Epithelial cell of proximal tubule (primary cell): ENCODE data around the gene RPS6KA2. TPM values are rescaled to one million over a fixed set of nuclear protein-coding genes. Genes with fewer than 3 reads are reported as not detected.

ENCODE experiments used
- DNase-seq: peaks from one replicate; pipeline ENCODE4 v3.0.0-alpha.2; 2011; ENCODE audit warnings: low read depth
- H3K4me3 ChIP-seq: 2 replicates; pipeline ENCODE4 v1.5.1; 2011; ENCODE audit warnings: low read depth, mild to moderate bottlenecking, low read length
- total RNA-seq: library from RNA; depleted of rRNA; stranded (reverse); fragments of >200 nt; gene quantifications from 2 replicates; pipeline ENCODE4 v1.2.3, GENCODE V29; 2015
- TF ChIP-seq, protein P1 (sequence below): conservative IDR thresholded peaks from 2 replicates; pipeline ENCODE4 v1.5.1; 2012; ENCODE audit warnings: low read depth, mild to moderate bottlenecking, low read length

Gene RPS6KA2
- total RNA-seq, 1 donor from 2014 or later: 20.8 TPM

DNA sequence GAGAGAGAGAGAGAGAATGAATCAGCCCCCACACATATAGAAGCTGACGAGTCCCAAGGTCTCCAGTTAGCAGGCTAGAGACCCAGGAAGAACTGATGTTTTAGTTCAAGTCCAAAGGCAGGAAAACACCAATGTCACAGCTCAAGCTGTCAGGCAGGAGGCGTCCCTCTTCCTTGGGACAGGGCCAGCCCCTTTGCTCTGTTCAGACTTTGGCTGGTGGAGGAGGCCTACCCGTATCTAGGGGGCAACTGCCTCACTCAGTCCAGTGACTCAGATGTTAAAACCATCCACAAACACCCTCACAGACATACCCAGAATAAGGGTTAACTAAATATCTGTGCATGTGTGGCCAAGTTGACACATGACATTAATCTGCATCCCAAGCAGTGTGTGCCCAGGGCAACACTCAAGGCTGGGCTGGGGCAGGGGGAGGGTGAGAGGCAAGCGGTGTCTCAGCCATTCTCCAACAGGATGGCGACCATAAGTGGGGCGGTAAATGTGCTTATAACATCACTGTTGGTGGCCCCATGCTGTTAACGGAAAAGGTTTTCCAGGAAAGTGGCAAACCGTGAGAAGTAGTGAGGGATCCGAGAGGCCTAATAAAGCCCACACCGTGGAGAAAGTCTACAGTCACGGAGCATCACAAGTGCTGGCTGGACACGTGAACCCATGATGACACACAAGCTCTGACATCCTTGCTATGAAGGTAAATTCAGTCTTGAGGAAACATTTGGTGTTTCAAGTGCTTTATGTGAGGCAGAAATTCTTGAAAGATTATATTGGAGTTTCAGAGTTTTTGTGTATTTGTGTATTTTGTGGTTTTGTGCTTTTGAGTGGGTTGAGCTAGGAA is 68.7 kb downstream of the RPS6KA2 start:
- TF ChIP-seq, protein P1, sequence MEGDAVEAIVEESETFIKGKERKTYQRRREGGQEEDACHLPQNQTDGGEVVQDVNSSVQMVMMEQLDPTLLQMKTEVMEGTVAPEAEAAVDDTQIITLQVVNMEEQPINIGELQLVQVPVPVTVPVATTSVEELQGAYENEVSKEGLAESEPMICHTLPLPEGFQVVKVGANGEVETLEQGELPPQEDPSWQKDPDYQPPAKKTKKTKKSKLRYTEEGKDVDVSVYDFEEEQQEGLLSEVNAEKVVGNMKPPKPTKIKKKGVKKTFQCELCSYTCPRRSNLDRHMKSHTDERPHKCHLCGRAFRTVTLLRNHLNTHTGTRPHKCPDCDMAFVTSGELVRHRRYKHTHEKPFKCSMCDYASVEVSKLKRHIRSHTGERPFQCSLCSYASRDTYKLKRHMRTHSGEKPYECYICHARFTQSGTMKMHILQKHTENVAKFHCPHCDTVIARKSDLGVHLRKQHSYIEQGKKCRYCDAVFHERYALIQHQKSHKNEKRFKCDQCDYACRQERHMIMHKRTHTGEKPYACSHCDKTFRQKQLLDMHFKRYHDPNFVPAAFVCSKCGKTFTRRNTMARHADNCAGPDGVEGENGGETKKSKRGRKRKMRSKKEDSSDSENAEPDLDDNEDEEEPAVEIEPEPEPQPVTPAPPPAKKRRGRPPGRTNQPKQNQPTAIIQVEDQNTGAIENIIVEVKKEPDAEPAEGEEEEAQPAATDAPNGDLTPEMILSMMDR: no peak
- H3K4me3 ChIP-seq: no peak overlapping the region
- no peak for DNase-seq

GRCh38 chr6:166556863-166557322 is 70.2 kb downstream of the RPS6KA2 start:
- H3K4me3 ChIP-seq: peak overlapping the region; percentile 33
- DNase-seq: peak; percentile 96
- TF ChIP-seq, protein P1: peak; percentile 8

DNA sequence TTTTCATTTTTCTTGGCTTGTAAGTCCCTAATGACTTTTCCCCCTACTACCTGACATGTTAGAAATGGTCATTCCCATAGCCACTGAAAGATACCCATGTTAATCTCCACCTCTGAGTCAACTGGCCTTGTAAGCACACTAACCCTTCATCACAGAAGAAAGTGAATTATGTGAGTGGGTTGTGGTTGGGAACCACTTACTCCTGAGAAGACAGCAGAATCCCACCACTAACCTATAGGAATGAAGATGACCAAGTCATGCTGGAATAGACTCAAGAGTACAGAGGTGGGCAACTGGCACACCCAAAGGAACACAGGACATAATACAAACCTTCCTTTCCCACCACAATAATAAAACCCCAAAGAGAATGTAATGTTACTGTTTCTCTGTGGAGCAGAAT is 70.7 kb downstream of the RPS6KA2 start:
- no peak overlapping the region for H3K4me3 ChIP-seq
- DNase-seq: no peak
- TF ChIP-seq, protein P1: no peak

DNA sequence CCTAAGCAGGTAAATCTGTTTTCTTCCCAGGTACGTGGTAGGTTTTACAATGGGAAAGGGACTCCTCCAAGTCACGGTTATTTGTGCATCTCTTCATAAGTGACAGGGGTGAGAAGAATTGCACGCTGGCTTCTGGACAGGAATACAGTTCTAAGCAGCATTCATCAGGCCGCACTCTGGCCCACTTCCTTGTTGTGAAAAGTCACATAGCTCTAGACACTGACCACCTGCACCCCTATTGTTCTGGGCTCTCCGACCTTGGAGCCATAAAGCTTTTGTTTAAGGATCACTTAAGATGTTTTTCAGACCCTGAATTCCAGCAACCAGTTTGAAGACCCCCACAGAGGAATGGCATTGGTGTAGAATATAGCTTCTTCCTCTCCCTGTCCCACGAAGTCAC is 72.0 kb downstream of the RPS6KA2 start:
- TF ChIP-seq, protein P1: no peak

GRCh38 chr6:166554316-166554715 is 72.7 kb downstream of the RPS6KA2 start:
- no peak overlapping the region for H3K4me3 ChIP-seq
- DNase-seq: no peak
- TF ChIP-seq, protein P1: no peak

More for the DNA sequence above, 72.0 kb downstream of the RPS6KA2 start:
- no peak for DNase-seq
- no peak overlapping the region for H3K4me3 ChIP-seq

DNA sequence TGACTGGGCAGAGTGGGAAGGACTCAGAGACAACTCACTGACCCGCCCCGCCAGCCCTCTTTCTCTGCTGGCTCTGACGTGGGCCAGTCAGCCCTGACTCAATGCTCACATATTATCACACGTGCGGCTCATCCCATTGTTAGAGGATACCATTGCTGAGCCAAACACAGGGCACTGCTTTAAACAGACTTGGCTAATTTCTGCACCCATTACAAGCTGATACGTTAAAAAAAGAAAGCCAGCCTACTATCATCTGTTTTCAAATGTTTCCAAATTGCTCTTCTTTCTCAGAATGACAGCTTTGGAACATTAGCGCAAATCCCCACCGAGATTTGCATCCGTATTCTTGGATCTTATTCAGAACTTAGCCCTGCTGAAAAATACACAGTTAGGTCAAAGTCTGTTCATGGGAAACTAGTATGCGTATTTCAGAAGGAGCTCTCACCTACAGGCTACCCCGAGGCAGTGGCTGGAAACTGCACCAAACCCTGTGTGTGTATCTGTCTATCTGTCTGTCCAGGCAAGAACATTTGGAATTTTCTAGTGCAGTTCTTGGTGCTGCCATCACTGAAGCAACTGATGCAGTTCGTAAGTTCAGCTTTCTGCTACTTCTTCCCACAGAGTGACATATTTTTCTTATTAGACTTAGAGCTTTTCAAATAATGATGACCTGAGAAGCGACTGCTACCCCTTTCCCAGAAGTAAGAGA is 73.3 kb downstream of the RPS6KA2 start:
- peak; percentile 30 for DNase-seq
- TF ChIP-seq, protein P1: no peak
- H3K4me3 ChIP-seq: peak overlapping the region; percentile 13
